GM23338 (cell line): ENCODE results near the gene SCAANT1. TPM values are rescaled to one million over a fixed set of nuclear protein-coding genes. Genes with fewer than 3 reads are reported as not detected.

Experiments used
- ATAC-seq: fragments of 200-7000 bp; cut with Tn5 transposase; 3 replicates; pipeline ENCODE4 v1.9.1; 2020
- DNase-seq: peaks from one replicate; pipeline ENCODE4 v3.0.0-alpha.2; 2015; ENCODE audit warnings: low spot score
- H2AFZ ChIP-seq: fragments of 200-600 bp; sonication (generic); 2 replicates; pipeline ENCODE4 v1.8.0; 2016; ENCODE audit warnings: antibody characterized with exemption, mild to moderate bottlenecking, moderate library complexity
- H3F3A ChIP-seq: fragments of 200-600 bp; sonication (generic); replicated peaks from 2 replicates; pipeline ENCODE4 v1.8.0; 2017; ENCODE audit warnings: antibody characterized with exemption, mixed run types, low read depth
- H3K27ac ChIP-seq: fragments of 200-600 bp; sonication (generic); 2 replicates; pipeline ENCODE4 v1.6.1; 2016; ENCODE audit warnings: low read depth
- H3K27me3 ChIP-seq: fragments of 200-600 bp; sonication (generic); 2 replicates; pipeline ENCODE4 v1.8.0; 2016; ENCODE audit warnings: mild to moderate bottlenecking, mixed run types, moderate library complexity; ENCODE audit not compliant: insufficient read depth
- H3K36me3 ChIP-seq: fragments of 200-600 bp; sonication (generic); 2 replicates; pipeline ENCODE4 v1.8.0; 2016; ENCODE audit warnings: mild to moderate bottlenecking; ENCODE audit not compliant: insufficient read depth
- H3K4me1 ChIP-seq: fragments of 200-600 bp; sonication (generic); 2 replicates; pipeline ENCODE4 v1.8.0; 2016; ENCODE audit warnings: mild to moderate bottlenecking, moderate library complexity; ENCODE audit not compliant: insufficient read depth
- H3K4me2 ChIP-seq: fragments of 200-600 bp; sonication (generic); 2 replicates; pipeline ENCODE4 v1.7.1; 2017; ENCODE audit warnings: mixed run types
- H3K4me3 ChIP-seq: fragments of 200-600 bp; sonication (generic); 2 replicates; pipeline ENCODE4 v1.6.1; 2016; ENCODE audit warnings: mixed run types
- H3K79me2 ChIP-seq: fragments of 200-600 bp; sonication (generic); replicated peaks from 2 replicates; pipeline ENCODE4 v1.8.0; 2017; ENCODE audit warnings: mild to moderate bottlenecking; ENCODE audit not compliant: insufficient read depth
- H3K9me2 ChIP-seq: fragments of 200-600 bp; sonication (generic); 2 replicates; pipeline ENCODE4 v1.8.0; 2017; ENCODE audit not compliant: insufficient read depth
- H4K20me1 ChIP-seq: fragments of 200-600 bp; sonication (generic); replicated peaks from 2 replicates; pipeline ENCODE4 v1.8.0; 2017; ENCODE audit warnings: mild to moderate bottlenecking; ENCODE audit not compliant: insufficient read depth
- H3K27ac Mint-ChIP-seq: 2 replicates; pipeline ENCODE4 v1.8.0; 2020; ENCODE audit warnings: inconsistent platforms, mild to moderate bottlenecking, moderate library complexity, mixed read lengths
- H3K27me3 Mint-ChIP-seq: 3 replicates; pipeline ENCODE4 v1.8.0; 2022; ENCODE audit warnings: low read depth, mild to moderate bottlenecking, moderate library complexity, mixed read lengths, inconsistent platforms; ENCODE audit not compliant: insufficient read depth, poor library complexity
- H3K36me3 Mint-ChIP-seq: 3 replicates; pipeline ENCODE4 v1.8.0; 2021; ENCODE audit warnings: low read depth, mild to moderate bottlenecking, inconsistent platforms, moderate library complexity, mixed read lengths
- H3K4me1 Mint-ChIP-seq: 3 replicates; pipeline ENCODE4 v1.8.0; 2020; ENCODE audit warnings: mild to moderate bottlenecking, inconsistent platforms, mixed read lengths
- H3K4me3 Mint-ChIP-seq: 3 replicates; pipeline ENCODE4 v1.8.0; 2021; ENCODE audit warnings: moderate library complexity, mild to moderate bottlenecking, inconsistent platforms, mixed read lengths
- H3K9me3 Mint-ChIP-seq: 3 replicates; pipeline ENCODE4 v1.8.0; 2020; ENCODE audit warnings: moderate library complexity, mild to moderate bottlenecking, inconsistent platforms, mixed read lengths
- CREB1 ChIP-seq: fragments of 250-450 bp; sonication (Bioruptor Pico); IDR thresholded peaks from 2 replicates; pipeline ENCODE4 v1.5.0; 2020; ENCODE audit warnings: low read depth, mild to moderate bottlenecking, moderate library complexity
- CTCF ChIP-seq, 2 experiments: fragments of 200-600 bp in 1 of 2; sonication (generic) in 1 of 2; conservative IDR thresholded peaks; 2 replicates each; pipeline versions ENCODE4 v1.5.1 to v1.6.1; 2016 to 2017; ENCODE audit warnings: antibody characterized with exemption in 2 of 2, low read depth in 2 of 2, mild to moderate bottlenecking in 2 of 2, moderate library complexity in 1 of 2
- ETS1 ChIP-seq: IDR thresholded peaks from 2 replicates; pipeline ENCODE4 v1.6.1; 2016; ENCODE audit warnings: antibody characterized with exemption
- EZH2 ChIP-seq: fragments of 200-600 bp; sonication (generic); IDR thresholded peaks from one replicate; pipeline ENCODE4 v1.8.0; 2017; ENCODE audit warnings: antibody characterized with exemption, mild to moderate bottlenecking, low read depth; ENCODE audit not compliant: unreplicated experiment
- EZH2phosphoT487 ChIP-seq: fragments of 200-600 bp; sonication (generic); IDR thresholded peaks from one replicate; pipeline ENCODE4 v1.8.1; 2018; ENCODE audit warnings: antibody characterized with exemption; ENCODE audit not compliant: unreplicated experiment
- JUNB ChIP-seq: IDR thresholded peaks from one replicate; pipeline ENCODE4 v1.6.1; 2016; ENCODE audit warnings: antibody characterized with exemption; ENCODE audit not compliant: unreplicated experiment
- NANOG ChIP-seq: IDR thresholded peaks from 2 replicates; pipeline ENCODE4 v1.6.1; 2016; ENCODE audit warnings: antibody characterized with exemption, borderline replicate concordance
- POLR2AphosphoS5 ChIP-seq: IDR thresholded peaks from 2 replicates; pipeline ENCODE4 v1.6.1; 2016; ENCODE audit warnings: antibody characterized with exemption, low read depth
- REST ChIP-seq: IDR thresholded peaks from one replicate; pipeline ENCODE4 v1.6.1; 2018; ENCODE audit warnings: antibody characterized with exemption; ENCODE audit not compliant: unreplicated experiment
- STAT1 ChIP-seq: IDR thresholded peaks from one replicate; pipeline ENCODE4 v1.6.1; 2016; ENCODE audit warnings: antibody characterized with exemption; ENCODE audit not compliant: unreplicated experiment
- ZNF114 ChIP-seq: fragments of 250-450 bp; sonication (Bioruptor Pico); IDR thresholded peaks from 2 replicates; pipeline ENCODE4 v1.5.0; 2020; ENCODE audit warnings: mild to moderate bottlenecking, moderate library complexity
- ZNF331 ChIP-seq: fragments of 250-450 bp; sonication (Bioruptor Pico); IDR thresholded peaks from 2 replicates; pipeline ENCODE4 v1.5.0; 2020; ENCODE audit warnings: low read depth, mild to moderate bottlenecking, moderate library complexity
- ZNF462 ChIP-seq: fragments of 250-450 bp; sonication (Bioruptor Pico); IDR thresholded peaks from 2 replicates; pipeline ENCODE4 v1.5.0; 2020; ENCODE audit warnings: mild to moderate bottlenecking, moderate library complexity
- polyA plus RNA-seq: library from polyadenylated mRNA; unstranded; fragments of >200 nt; fragmentation: Nextera tagmentation; extraction: Ambion mirVana; gene quantifications from 2 replicates; pipeline ENCODE4 v1.2.1, GENCODE V29; 2016
- total RNA-seq: library from RNA; depleted of rRNA; stranded (reverse); fragments of >200 nt; shearing (Covaris generic); gene quantifications from 2 replicates; pipeline ENCODE4 v1.2.3, GENCODE V29; 2014

The SCAANT1 gene
- total and polyA plus RNA-seq, 2 experiments from 2014 or later, result 1.2 TPM; not detected in 1

- Mint-ChIP-seq H3K27me3 (peaks cover 5% of the 10 kb centered on the region), H3K4me3 (no peak overlapping the region), H3K9me3 (no peaks in the 10 kb centered on the region), H3K27ac (no peak overlapping the region), H3K36me3 (peaks cover under 1% of the 10 kb centered on the region; the same call in 1 of the 3 replicates), H3K4me1 (peaks cover 41% of the 10 kb centered on the region)
- Histone ChIP-seq H3K27me3 (peaks cover 17% of the 10 kb centered on the region), H3K27ac (no peak overlapping the region), H3K36me3 (no peaks in the 10 kb centered on the region; the same call in 1 of the 2 replicates), H3F3A (no peaks in the 10 kb centered on the region), H3K4me1 (peaks cover 5% of the 10 kb centered on the region), H3K4me3 (no peak overlapping the region), H3K79me2 (peaks cover 13% of the 10 kb centered on the region; the same call in 1 of the 2 replicates), H2AFZ (no peak overlapping the region), H3K9me2 (no peaks in the 10 kb centered on the region), H3K4me2 (no peak overlapping the region), H4K20me1 (0 out of 2 replicates have a peak, but pooled peaks cover 1% of the 10 kb centered on the region)
- ATAC-seq (no peak), DNase-seq (no peak)
- TF ChIP-seq EZH2phosphoT487 (no peak), CREB1 (no peak), EZH2 (no peak), ZNF331 (CRISPR knock-in tag) (no peak), ZNF462 (CRISPR knock-in tag) (no peak), NANOG (no peak), STAT1 (no peak), REST (no peak), ZNF114 (CRISPR knock-in tag) (no peak), CTCF (conservative IDR thresholded peaks at IDR 0.05; ENCODE audit: low read depth in 2 of 2) (no peak), JUNB (no peak), POLR2AphosphoS5 (no peak), ETS1 (no peak)
These were observed 2.8 kb downstream of the SCAANT1 start for GRCh38 chr3:63909431-63909830.
